H7 (cell line): ENCODE data around the gene SEMA4D. TPM values are rescaled to one million over a fixed set of nuclear protein-coding genes. Genes with fewer than 3 reads are reported as not detected.

ENCODE experiments used
- DNase-seq: peaks from one replicate; pipeline ENCODE4 v3.0.0; 2012
- H3K27me3 ChIP-seq: 2 replicates; pipeline ENCODE4 v1.6.0; 2011; ENCODE audit warnings: mild to moderate bottlenecking, low read length; ENCODE audit not compliant: control insufficient read depth, insufficient read depth
- H3K36me3 ChIP-seq: replicated peaks from 2 replicates; pipeline ENCODE4 v1.5.1; 2011; ENCODE audit warnings: low read length; ENCODE audit not compliant: control insufficient read depth, insufficient read depth
- H3K4me3 ChIP-seq: 2 replicates; pipeline ENCODE4 v1.5.1; 2011; ENCODE audit warnings: low read depth, mild to moderate bottlenecking, control low read depth, low read length, moderate library complexity; ENCODE audit not compliant: insufficient read depth
- total RNA-seq: library from RNA; depleted of rRNA; stranded (reverse); fragments of >200 nt; shearing (Covaris generic); gene quantifications from 2 replicates; pipeline ENCODE4 v1.2.3, GENCODE V29; 2014

SEMA4D gene
- total RNA-seq, 1 experiment from 2014 or later: 17.0 TPM

- peak; percentile 43 for DNase-seq
- no peaks in the 10 kb centered on the region for H3K36me3 ChIP-seq
- H3K27me3 ChIP-seq: no peaks in the 10 kb centered on the region
- H3K4me3 ChIP-seq: no peak overlapping the region
Observed at GRCh38 chr9:89464300-89464901, 33.5 kb downstream of the SEMA4D start.

GRCh38 chr9:89462817-89463683 is 34.9 kb downstream of the SEMA4D start:
- H3K4me3 ChIP-seq: no peak overlapping the region
- H3K27me3 ChIP-seq: no peaks in the 10 kb centered on the region
- no peak for DNase-seq
- no peaks in the 10 kb centered on the region; the same call in 1 of the 2 replicates for H3K36me3 ChIP-seq

GRCh38 chr9:89462199-89462598 is 35.7 kb downstream of the SEMA4D start:
- DNase-seq: no peak
- no peak overlapping the region for H3K4me3 ChIP-seq
- no peaks in the 10 kb centered on the region for H3K27me3 ChIP-seq
- H3K36me3 ChIP-seq: no peaks in the 10 kb centered on the region; the same call in 1 of the 2 replicates

GRCh38 chr9:89461265-89461664 is 36.6 kb downstream of the SEMA4D start:
- H3K4me3 ChIP-seq: no peak overlapping the region
- H3K27me3 ChIP-seq: no peaks in the 10 kb centered on the region
- DNase-seq: no peak
- no peaks in the 10 kb centered on the region; the same call in 1 of the 2 replicates for H3K36me3 ChIP-seq

- Histone ChIP-seq H3K4me3 (no peak overlapping the region), H3K27me3 (no peaks in the 10 kb centered on the region), H3K36me3 (no peaks in the 10 kb centered on the region; the same call in 1 of the 2 replicates)
- no peak for DNase-seq
Observed at GRCh38 chr9:89460551-89460950, 37.4 kb downstream of the SEMA4D start.

- H3K36me3 ChIP-seq: peaks cover 3% of the 10 kb centered on the region
- H3K27me3 ChIP-seq: no peaks in the 10 kb centered on the region
- peak; percentile 54 for DNase-seq
- H3K4me3 ChIP-seq: no peak overlapping the region
Observed at GRCh38 chr9:89458768-89459496, 39.0 kb downstream of the SEMA4D start.

GRCh38 chr9:89457376-89457855 is 40.5 kb downstream of the SEMA4D start:
- Histone ChIP-seq H3K36me3 (peaks cover 3% of the 10 kb centered on the region), H3K4me3 (no peak overlapping the region), H3K27me3 (no peaks in the 10 kb centered on the region)
- no peak for DNase-seq

- Histone ChIP-seq H3K4me3 (no peak overlapping the region), H3K36me3 (peaks cover 3% of the 10 kb centered on the region), H3K27me3 (no peaks in the 10 kb centered on the region)
- DNase-seq: no peak
Observed at GRCh38 chr9:89455356-89455824, 42.5 kb downstream of the SEMA4D start.

- no peaks in the 10 kb centered on the region for H3K27me3 ChIP-seq
- no peak for DNase-seq
- H3K36me3 ChIP-seq: peaks cover 3% of the 10 kb centered on the region
- H3K4me3 ChIP-seq: no peak overlapping the region
Observed at GRCh38 chr9:89454498-89455355, 43.2 kb downstream of the SEMA4D start.

GRCh38 chr9:89453452-89453851 is 44.5 kb downstream of the SEMA4D start:
- no peak overlapping the region for H3K4me3 ChIP-seq
- H3K27me3 ChIP-seq: no peaks in the 10 kb centered on the region
- H3K36me3 ChIP-seq: peaks cover 3% of the 10 kb centered on the region
- DNase-seq: no peak

- H3K36me3 ChIP-seq: peaks cover 3% of the 10 kb centered on the region
- no peak for DNase-seq
- no peak overlapping the region for H3K4me3 ChIP-seq
- H3K27me3 ChIP-seq: no peaks in the 10 kb centered on the region
Observed at GRCh38 chr9:89452561-89452960, 45.4 kb downstream of the SEMA4D start.

- no peak for DNase-seq
- peaks cover 2% of the 10 kb centered on the region; the same call in 1 of the 2 replicates for H3K36me3 ChIP-seq
Observed at GRCh38 chr9:89450213-89450612, 47.7 kb downstream of the SEMA4D start.

GRCh38 chr9:89449261-89449671 is 48.6 kb downstream of the SEMA4D start:
- H3K27me3 ChIP-seq: no peaks in the 10 kb centered on the region
- peaks cover 2% of the 10 kb centered on the region; the same call in 1 of the 2 replicates for H3K36me3 ChIP-seq
- DNase-seq: no peak
- H3K4me3 ChIP-seq: no peak overlapping the region

More at GRCh38 chr9:89450213-89450612, 47.7 kb downstream of the SEMA4D start:
- Histone ChIP-seq H3K27me3 (no peaks in the 10 kb centered on the region), H3K4me3 (no peak overlapping the region)

GRCh38 chr9:89448821-89449220 is 49.1 kb downstream of the SEMA4D start:
- no peaks in the 10 kb centered on the region for H3K36me3 ChIP-seq
- H3K27me3 ChIP-seq: no peaks in the 10 kb centered on the region
- no peak for DNase-seq
- H3K4me3 ChIP-seq: no peak overlapping the region
